ENCODE data around the gene GPR149.

GPR149 gene

GRCh38 chr3:154349223-154349622, 80.8 kb downstream of the GPR149 start:
- ATAC-seq, result no peak
- no peak for TF ChIP-seq SNAI2 (CRISPR knock-in tag; IDR thresholded peaks at IDR 0.05)
- TF ChIP-seq ESRRG (CRISPR knock-in tag; IDR thresholded peaks at IDR 0.05), result no peak
- no peak for TF ChIP-seq TOX (CRISPR knock-in tag; IDR thresholded peaks at IDR 0.05; ENCODE audit: borderline replicate concordance)
- TF ChIP-seq GLIS3 (CRISPR knock-in tag; IDR thresholded peaks at IDR 0.05), result no peak
- TF ChIP-seq ZFP30 (CRISPR knock-in tag; IDR thresholded peaks at IDR 0.05), result no peak
- TF ChIP-seq PATZ1 (CRISPR knock-in tag; IDR thresholded peaks at IDR 0.05; ENCODE audit: borderline replicate concordance), result no peak
- no peak for TF ChIP-seq ZNF8 (CRISPR knock-in tag; IDR thresholded peaks at IDR 0.05)
- no peak for TF ChIP-seq ZNF565 (CRISPR knock-in tag; conservative IDR thresholded peaks at IDR 0.05; ENCODE audit: low read depth)
- TF ChIP-seq CREB5 (CRISPR knock-in tag; IDR thresholded peaks at IDR 0.05; ENCODE audit: low read depth), result no peak
- TF ChIP-seq, protein P1, sequence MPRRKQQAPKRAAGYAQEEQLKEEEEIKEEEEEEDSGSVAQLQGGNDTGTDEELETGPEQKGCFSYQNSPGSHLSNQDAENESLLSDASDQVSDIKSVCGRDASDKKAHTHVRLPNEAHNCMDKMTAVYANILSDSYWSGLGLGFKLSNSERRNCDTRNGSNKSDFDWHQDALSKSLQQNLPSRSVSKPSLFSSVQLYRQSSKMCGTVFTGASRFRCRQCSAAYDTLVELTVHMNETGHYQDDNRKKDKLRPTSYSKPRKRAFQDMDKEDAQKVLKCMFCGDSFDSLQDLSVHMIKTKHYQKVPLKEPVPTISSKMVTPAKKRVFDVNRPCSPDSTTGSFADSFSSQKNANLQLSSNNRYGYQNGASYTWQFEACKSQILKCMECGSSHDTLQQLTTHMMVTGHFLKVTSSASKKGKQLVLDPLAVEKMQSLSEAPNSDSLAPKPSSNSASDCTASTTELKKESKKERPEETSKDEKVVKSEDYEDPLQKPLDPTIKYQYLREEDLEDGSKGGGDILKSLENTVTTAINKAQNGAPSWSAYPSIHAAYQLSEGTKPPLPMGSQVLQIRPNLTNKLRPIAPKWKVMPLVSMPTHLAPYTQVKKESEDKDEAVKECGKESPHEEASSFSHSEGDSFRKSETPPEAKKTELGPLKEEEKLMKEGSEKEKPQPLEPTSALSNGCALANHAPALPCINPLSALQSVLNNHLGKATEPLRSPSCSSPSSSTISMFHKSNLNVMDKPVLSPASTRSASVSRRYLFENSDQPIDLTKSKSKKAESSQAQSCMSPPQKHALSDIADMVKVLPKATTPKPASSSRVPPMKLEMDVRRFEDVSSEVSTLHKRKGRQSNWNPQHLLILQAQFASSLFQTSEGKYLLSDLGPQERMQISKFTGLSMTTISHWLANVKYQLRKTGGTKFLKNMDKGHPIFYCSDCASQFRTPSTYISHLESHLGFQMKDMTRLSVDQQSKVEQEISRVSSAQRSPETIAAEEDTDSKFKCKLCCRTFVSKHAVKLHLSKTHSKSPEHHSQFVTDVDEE (CRISPR knock-in tag; IDR thresholded peaks at IDR 0.05), result no peak
- TF ChIP-seq OSR1 (CRISPR knock-in tag; IDR thresholded peaks at IDR 0.05), result no peak
- TF ChIP-seq ISL1 (CRISPR knock-in tag; IDR thresholded peaks at IDR 0.05), result no peak
- TF ChIP-seq CSRNP3 (CRISPR knock-in tag; IDR thresholded peaks at IDR 0.05), result no peak
- no peak for TF ChIP-seq PPARA (CRISPR knock-in tag; IDR thresholded peaks at IDR 0.05; ENCODE audit: borderline replicate concordance)
- no peak for TF ChIP-seq CSDC2 (CRISPR knock-in tag; IDR thresholded peaks at IDR 0.05)
- TF ChIP-seq ARNTL (CRISPR knock-in tag; IDR thresholded peaks at IDR 0.05; ENCODE audit: borderline replicate concordance, low read depth), result no peak
- no peak for TF ChIP-seq POU6F1 (CRISPR knock-in tag; IDR thresholded peaks at IDR 0.05; ENCODE audit: borderline replicate concordance, low read depth)

GRCh38 chr3:154345422-154346122, 84.4 kb downstream of the GPR149 start:
- TF ChIP-seq PPARA (CRISPR knock-in tag; IDR thresholded peaks at IDR 0.05; ENCODE audit: borderline replicate concordance), result no peak
- TF ChIP-seq PATZ1 (CRISPR knock-in tag; IDR thresholded peaks at IDR 0.05; ENCODE audit: borderline replicate concordance), result no peak
- TF ChIP-seq CSDC2 (CRISPR knock-in tag; IDR thresholded peaks at IDR 0.05), result no peak
- TF ChIP-seq POU6F1 (CRISPR knock-in tag; IDR thresholded peaks at IDR 0.05; ENCODE audit: borderline replicate concordance, low read depth), result no peak
- TF ChIP-seq BACH2 (CRISPR knock-in tag; IDR thresholded peaks at IDR 0.05; ENCODE audit: borderline replicate concordance), result no peak
- ATAC-seq, result no peak

All from SK-N-SH treated with all-trans-retinoic acid at 6 μM for 48 hours (cell line).